ENCODE measurements around the gene BRIP1. TPM values are rescaled to one million over a fixed set of nuclear protein-coding genes. Genes with fewer than 3 reads are reported as not detected.
"Not testable (repeated sequence)": the region's sequence is repeated elsewhere in the genome, so short reads cannot be mapped to it uniquely, and the experiment has no call there.

BRIP1 gene
- total RNA-seq, 1 experiment from 2014 or later: 20.2 TPM

DNA sequence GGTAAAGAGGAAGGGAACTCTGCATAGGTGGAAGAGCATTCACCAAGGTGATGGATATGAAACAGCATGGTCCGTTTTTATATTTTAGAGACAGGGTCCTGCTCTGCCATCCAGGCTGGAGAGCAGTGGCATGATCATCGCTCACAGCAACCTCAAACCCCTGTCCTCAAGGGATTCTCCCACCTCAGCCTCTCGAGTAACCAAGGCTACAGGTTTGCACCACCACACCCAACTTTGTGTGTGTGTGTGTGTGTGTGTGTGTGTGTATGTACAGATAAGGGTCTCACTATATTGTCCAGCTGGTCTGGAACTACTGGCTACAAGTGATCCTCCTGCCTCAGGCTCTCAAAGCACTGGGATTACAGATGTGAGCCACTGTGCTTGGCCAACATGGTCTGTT, 194.8 kb downstream of the BRIP1 start:
- Histone ChIP-seq H3K4ac (ENCODE audit: low read depth, low read length) (no peak overlapping the region), H2BK5ac (ENCODE audit: insufficient read length, low read length) (no peak overlapping the region), H2AFZ (ENCODE audit: low read length) (no peak overlapping the region), H3K9ac (ENCODE audit: extremely low read depth, insufficient read length, low read length) (no peak overlapping the region), H3K23me2 (ENCODE audit: insufficient read length, low read depth, low read length, poor library complexity, severe bottlenecking) (no peaks in the 10 kb centered on the region), H3K4me2 (ENCODE audit: insufficient read depth, insufficient read length, low read length) (no peak overlapping the region), H2BK15ac (ENCODE audit: low read depth, low read length) (no peak overlapping the region), H3K56ac (ENCODE audit: insufficient read length, low read depth, low read length) (no peak overlapping the region), H3K18ac (ENCODE audit: insufficient read length, low read depth, low read length) (no peak overlapping the region), H2BK12ac (ENCODE audit: insufficient read length, low read depth, low read length) (no peak overlapping the region), H2BK20ac (ENCODE audit: low read depth, low read length, poor library complexity, severe bottlenecking) (no peak overlapping the region), H2BK120ac (ENCODE audit: low read depth, low read length, poor library complexity, severe bottlenecking) (no peak overlapping the region), H3K27me3 (ENCODE audit: insufficient read depth, low read length) (no peaks in the 10 kb centered on the region), H3K23ac (ENCODE audit: insufficient read length, low read depth, low read length) (no peak overlapping the region), H4K91ac (ENCODE audit: insufficient read length, low read depth, low read length) (no peak overlapping the region), H4K8ac (replicated peaks; ENCODE audit: insufficient read length, low read depth, low read length) (no peak overlapping the region), H3K79me1 (ENCODE audit: insufficient read depth, low read depth, low read length, poor library complexity, severe bottlenecking) (no peaks in the 10 kb centered on the region), H3K79me2 (ENCODE audit: insufficient read depth, low read length) (no peaks in the 10 kb centered on the region), H3K27ac (ENCODE audit: insufficient read length, low read depth, low read length) (no peak overlapping the region), H3T11ph (ENCODE audit: low read length) (no peak overlapping the region), H4K20me1 (ENCODE audit: control insufficient read depth, insufficient read depth, insufficient read length) (no peaks in the 10 kb centered on the region), H3K14ac (ENCODE audit: insufficient read depth, low read length) (no peak overlapping the region), H4K5ac (ENCODE audit: insufficient read length, low read depth, low read length) (no peak overlapping the region), H3K9me3 (ENCODE audit: control insufficient read depth, low read depth, low read length) (no peaks in the 10 kb centered on the region), H2AK5ac (ENCODE audit: insufficient read length, low read length) (no peak overlapping the region), H3K4me1 (ENCODE audit: insufficient read depth, low read length) (no peaks in the 10 kb centered on the region)
- TF ChIP-seq, protein P1, sequence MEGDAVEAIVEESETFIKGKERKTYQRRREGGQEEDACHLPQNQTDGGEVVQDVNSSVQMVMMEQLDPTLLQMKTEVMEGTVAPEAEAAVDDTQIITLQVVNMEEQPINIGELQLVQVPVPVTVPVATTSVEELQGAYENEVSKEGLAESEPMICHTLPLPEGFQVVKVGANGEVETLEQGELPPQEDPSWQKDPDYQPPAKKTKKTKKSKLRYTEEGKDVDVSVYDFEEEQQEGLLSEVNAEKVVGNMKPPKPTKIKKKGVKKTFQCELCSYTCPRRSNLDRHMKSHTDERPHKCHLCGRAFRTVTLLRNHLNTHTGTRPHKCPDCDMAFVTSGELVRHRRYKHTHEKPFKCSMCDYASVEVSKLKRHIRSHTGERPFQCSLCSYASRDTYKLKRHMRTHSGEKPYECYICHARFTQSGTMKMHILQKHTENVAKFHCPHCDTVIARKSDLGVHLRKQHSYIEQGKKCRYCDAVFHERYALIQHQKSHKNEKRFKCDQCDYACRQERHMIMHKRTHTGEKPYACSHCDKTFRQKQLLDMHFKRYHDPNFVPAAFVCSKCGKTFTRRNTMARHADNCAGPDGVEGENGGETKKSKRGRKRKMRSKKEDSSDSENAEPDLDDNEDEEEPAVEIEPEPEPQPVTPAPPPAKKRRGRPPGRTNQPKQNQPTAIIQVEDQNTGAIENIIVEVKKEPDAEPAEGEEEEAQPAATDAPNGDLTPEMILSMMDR (conservative IDR thresholded peaks at IDR 0.05): no peak
- H3K27ac Mint-ChIP-seq: no peak overlapping the region
- no peaks in the 10 kb centered on the region for H3K27me3 Mint-ChIP-seq (ENCODE audit: low read depth)
- peaks cover 0 to 3% of the 10 kb centered on the region in 2 experiments; a peak in 1 of 5 replicates for H3K9me3 Mint-ChIP-seq
- no peaks in the 10 kb centered on the region for H3K36me3 Mint-ChIP-seq (ENCODE audit: insufficient read depth in 1 of 3, low read depth in 3 of 3)
- no peaks in the 10 kb centered on the region for H3K4me1 Mint-ChIP-seq
- no peak overlapping the region for H3K4me3 Mint-ChIP-seq
- DNase-seq: no peak
- no CpG with 5 or more reads among the region's 3 CpGs for WGBS (ENCODE audit: extremely low coverage, insufficient read length, low lambda C conversion rate)

DNA sequence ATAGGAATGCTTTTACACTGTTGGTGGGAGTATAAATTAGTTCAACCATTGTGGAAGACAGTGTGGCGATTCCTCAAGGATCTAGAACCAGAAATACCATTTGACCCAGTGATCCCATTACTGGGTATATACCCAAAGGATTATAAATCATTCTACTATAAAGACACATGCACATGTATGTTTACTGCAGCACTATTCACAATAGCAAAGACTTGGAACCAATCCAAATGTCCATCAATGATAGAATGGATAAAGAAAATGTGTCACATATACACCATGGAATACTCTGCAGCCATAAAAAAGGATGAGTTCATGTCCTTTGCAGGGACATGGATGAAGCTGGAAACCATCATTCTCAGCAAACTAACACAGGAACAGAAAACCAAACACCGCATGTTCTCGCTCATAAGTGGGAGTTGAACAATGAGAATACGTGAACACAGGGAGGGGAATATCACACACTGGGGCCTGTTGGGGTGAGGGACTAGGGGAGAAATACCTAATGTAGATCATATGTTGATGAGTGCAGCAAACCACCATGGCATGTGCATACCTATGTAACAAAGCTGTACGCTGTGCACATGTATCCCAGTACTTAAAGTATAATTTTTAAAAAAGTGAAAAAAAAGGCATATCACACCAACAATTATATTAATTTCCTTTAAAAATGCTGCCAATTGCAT, 196.8 kb downstream of the BRIP1 start:
- not testable (repeated sequence) for H3K27ac Mint-ChIP-seq

More for the DNA sequence above, 196.8 kb downstream of the BRIP1 start:
- not testable (repeated sequence) for H4K20me1 ChIP-seq (ENCODE audit: control insufficient read depth, insufficient read depth, insufficient read length); H2BK20ac ChIP-seq (ENCODE audit: low read depth, low read length, poor library complexity, severe bottlenecking); H2BK15ac ChIP-seq (ENCODE audit: low read depth, low read length); H3K27me3 Mint-ChIP-seq (ENCODE audit: low read depth); H3K27me3 ChIP-seq (ENCODE audit: insufficient read depth, low read length); H3K27ac ChIP-seq (ENCODE audit: insufficient read length, low read depth, low read length); H3K23me2 ChIP-seq (ENCODE audit: insufficient read length, low read depth, low read length, poor library complexity, severe bottlenecking); H3K4me3 Mint-ChIP-seq; H2BK12ac ChIP-seq (ENCODE audit: insufficient read length, low read depth, low read length); H4K5ac ChIP-seq (ENCODE audit: insufficient read length, low read depth, low read length); H3K9me3 Mint-ChIP-seq; H3K56ac ChIP-seq (ENCODE audit: insufficient read length, low read depth, low read length); H3K79me1 ChIP-seq (ENCODE audit: insufficient read depth, low read depth, low read length, poor library complexity, severe bottlenecking); H3K14ac ChIP-seq (ENCODE audit: insufficient read depth, low read length); H2BK120ac ChIP-seq (ENCODE audit: low read depth, low read length, poor library complexity, severe bottlenecking); H3K23ac ChIP-seq (ENCODE audit: insufficient read length, low read depth, low read length); H2BK5ac ChIP-seq (ENCODE audit: insufficient read length, low read length); H3K4ac ChIP-seq (ENCODE audit: low read depth, low read length); H3K4me2 ChIP-seq (ENCODE audit: insufficient read depth, insufficient read length, low read length); H2AFZ ChIP-seq (ENCODE audit: low read length); H3K79me2 ChIP-seq (ENCODE audit: insufficient read depth, low read length); H3K4me1 Mint-ChIP-seq; H3K18ac ChIP-seq (ENCODE audit: insufficient read length, low read depth, low read length); H3K36me3 Mint-ChIP-seq (ENCODE audit: insufficient read depth in 1 of 3, low read depth in 3 of 3); DNase-seq; H3K9ac ChIP-seq (ENCODE audit: extremely low read depth, insufficient read length, low read length); H2AK5ac ChIP-seq (ENCODE audit: insufficient read length, low read length); H4K8ac ChIP-seq (replicated peaks; ENCODE audit: insufficient read length, low read depth, low read length); H3T11ph ChIP-seq (ENCODE audit: low read length); H3K4me1 ChIP-seq (ENCODE audit: insufficient read depth, low read length); H4K91ac ChIP-seq (ENCODE audit: insufficient read length, low read depth, low read length); H3K9me3 ChIP-seq (ENCODE audit: control insufficient read depth, low read depth, low read length)
- WGBS (ENCODE audit: extremely low coverage, insufficient read length, low lambda C conversion rate): no CpG with 5 or more reads among the region's 5 CpGs
